GM20000 (cell line): Measurements from ENCODE around the gene FKBP2.

Experiments used
- DNase-seq: peaks from one replicate; pipeline ENCODE4 v3.0.0; 2012; ENCODE audit warnings: low spot score
- TF ChIP-seq, protein P1 (sequence below): IDR thresholded peaks from 2 replicates; pipeline ENCODE4 v1.5.1; 2012; ENCODE audit warnings: mild to moderate bottlenecking, control low read depth; ENCODE audit errors: extremely low read depth, missing control alignments

The FKBP2 gene

DNA sequence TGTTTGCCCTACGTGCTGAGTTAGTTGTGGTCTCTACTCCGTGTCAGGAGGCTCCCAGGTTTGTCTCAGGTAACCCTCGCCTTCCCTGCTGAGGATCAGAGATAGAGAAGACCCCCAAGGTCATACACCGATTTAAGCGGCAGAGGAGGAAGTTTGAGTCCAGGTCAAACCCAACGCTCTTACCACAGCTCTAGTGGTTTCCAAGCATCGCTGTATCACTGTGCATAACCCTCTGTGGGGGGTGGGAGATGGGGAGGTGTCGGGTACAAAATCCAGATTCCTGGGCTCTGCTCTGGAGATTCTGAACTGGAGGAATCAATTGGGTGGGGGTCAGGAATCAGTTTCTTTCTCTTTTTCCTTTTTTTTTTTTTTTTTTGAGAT is 9.9 kb upstream of the FKBP2 start:
- no peak for DNase-seq
- TF ChIP-seq, protein P1, sequence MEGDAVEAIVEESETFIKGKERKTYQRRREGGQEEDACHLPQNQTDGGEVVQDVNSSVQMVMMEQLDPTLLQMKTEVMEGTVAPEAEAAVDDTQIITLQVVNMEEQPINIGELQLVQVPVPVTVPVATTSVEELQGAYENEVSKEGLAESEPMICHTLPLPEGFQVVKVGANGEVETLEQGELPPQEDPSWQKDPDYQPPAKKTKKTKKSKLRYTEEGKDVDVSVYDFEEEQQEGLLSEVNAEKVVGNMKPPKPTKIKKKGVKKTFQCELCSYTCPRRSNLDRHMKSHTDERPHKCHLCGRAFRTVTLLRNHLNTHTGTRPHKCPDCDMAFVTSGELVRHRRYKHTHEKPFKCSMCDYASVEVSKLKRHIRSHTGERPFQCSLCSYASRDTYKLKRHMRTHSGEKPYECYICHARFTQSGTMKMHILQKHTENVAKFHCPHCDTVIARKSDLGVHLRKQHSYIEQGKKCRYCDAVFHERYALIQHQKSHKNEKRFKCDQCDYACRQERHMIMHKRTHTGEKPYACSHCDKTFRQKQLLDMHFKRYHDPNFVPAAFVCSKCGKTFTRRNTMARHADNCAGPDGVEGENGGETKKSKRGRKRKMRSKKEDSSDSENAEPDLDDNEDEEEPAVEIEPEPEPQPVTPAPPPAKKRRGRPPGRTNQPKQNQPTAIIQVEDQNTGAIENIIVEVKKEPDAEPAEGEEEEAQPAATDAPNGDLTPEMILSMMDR, result no peak

- TF ChIP-seq, protein P1, result no peak
- DNase-seq, result no peak
These were observed 9.3 kb upstream of the FKBP2 start for GRCh38 chr11:64231546-64231945.

GRCh38 chr11:64232182-64232966 is 8.5 kb upstream of the FKBP2 start:
- TF ChIP-seq, protein P1, result no peak

DNA sequence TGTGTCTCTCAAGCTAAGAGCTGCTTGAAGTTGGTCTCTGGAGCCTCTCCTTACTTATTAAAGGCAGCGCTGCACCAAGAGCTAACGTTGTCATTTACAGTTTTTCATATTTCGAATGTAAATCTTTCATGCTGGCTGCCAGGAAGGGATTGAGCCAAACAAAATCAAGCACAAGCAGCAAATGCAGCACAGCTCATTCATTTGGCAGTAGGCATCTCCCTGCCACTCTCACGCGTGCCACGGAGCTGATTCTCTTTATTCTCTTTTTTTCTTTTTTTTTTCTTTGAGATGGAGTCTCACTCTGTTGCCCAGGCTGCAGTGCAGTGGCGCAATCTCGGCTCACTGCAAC is 8.0 kb upstream of the FKBP2 start:
- TF ChIP-seq, protein P1, result no peak
- no peak for DNase-seq

More at GRCh38 chr11:64232182-64232966, 8.5 kb upstream of the FKBP2 start:
- no peak for DNase-seq

DNA sequence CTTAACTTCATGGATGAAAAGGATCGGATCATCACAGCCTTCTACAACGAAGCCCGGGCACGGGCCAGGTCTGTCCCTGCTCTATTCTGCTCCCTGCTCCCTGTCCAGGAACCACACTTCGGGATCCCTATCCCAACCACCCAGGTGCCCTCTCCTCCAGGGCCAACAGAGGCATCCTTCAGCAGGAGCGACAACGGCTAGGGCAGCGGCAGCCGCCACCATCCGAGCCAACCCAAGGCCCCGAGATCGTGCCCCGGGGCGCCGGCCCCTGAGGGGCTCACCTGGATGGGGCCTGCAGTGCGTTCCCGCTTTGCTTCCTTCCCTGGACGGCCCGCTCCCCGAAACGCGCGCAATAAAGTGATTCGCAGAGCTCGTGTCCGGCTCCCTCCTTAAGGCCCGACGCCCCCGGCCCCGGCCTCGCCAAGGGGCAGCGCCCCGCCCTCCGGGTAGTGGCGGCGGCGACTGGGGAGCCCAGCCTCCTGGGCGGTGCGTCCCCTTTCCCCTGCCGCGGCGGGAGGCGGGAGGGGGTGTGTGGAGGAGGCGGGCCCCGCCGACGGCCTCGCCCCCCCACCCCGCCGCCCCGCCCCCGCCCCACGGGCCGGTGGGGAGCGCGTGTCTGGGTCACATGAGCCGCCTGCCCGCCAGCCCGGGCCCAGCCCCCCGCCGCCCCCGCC is 6.8 kb upstream of the FKBP2 start, which contains the start of gene VEGFB:
Gene VEGFB (plus strand): TSS at position 672 of the 674 bp plus-strand sequence. CDS start 250 bp downstream, outside the sequence.
- TF ChIP-seq, protein P1, result no peak
- DNase-seq, result peak; percentile 94

DNA sequence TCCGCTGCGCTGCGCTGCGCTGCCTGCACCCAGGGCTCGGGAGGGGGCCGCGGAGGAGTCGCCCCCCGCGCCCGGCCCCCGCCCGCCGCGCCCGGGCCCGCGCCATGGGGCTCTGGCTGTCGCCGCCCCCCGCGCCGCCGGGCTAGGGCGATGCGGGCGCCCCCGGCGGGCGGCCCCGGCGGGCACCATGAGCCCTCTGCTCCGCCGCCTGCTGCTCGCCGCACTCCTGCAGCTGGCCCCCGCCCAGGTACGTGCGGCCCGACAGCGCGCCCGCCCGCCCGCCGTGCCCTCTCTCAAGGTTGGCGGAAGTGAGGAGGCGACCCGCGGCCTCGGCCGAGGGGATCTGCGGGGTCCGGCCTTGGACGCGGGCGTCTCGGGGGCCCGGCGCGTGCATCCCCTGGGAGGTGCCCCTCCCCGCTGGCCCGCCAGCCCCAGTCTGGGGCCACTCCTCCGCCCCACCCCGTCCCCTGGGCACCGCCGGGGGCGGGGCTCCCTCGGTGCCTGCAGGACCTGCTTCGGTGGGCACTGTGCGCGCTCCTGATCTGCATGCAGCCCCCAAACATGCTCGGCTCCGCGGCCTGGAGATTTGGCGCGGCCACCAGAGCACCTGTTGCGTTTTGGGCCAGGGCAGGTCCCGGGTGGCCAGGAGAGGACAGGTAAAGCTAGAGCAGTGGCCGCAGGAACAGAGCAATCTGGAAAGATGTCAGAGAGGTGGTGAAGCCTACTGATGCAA is 6.1 kb upstream of the FKBP2 start:
- TF ChIP-seq, protein P1, result no peak
- no peak for DNase-seq

DNA sequence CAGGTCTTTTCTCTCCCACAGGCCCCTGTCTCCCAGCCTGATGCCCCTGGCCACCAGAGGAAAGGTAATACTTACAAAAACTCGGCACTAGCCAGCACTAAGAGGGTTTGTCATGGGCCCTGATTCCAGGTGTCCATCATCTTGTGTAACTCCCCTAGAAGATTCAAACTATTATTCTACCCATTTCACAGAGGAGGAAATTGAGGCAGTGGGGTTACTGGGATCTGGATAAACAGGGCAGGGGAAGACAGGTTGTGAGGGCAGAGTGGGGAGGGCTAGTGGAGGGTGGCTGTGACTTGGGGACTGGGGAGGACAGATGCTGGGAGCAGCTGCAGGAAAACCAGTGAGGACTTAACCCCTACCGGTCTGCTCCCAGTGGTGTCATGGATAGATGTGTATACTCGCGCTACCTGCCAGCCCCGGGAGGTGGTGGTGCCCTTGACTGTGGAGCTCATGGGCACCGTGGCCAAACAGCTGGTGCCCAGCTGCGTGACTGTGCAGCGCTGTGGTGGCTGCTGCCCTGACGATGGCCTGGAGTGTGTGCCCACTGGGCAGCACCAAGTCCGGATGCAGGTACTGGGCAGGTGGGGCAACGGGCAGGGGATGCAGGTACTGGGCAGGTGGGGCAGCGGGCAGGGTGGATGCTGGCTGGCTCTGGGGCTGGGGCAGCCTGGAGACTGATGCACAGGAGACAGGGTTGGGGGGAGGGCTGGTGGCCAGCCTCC is 5.3 kb upstream of the FKBP2 start:
- DNase-seq, result no peak
- TF ChIP-seq, protein P1, result no peak
